Activated naive CD4-positive, alpha-beta T cell (primary cell): ENCODE measurements around the gene RABAC1.
"Not testable (repeated sequence)": the region's sequence is repeated elsewhere in the genome, so short reads cannot be mapped to it uniquely, and the experiment has no call there.

Experiments used
- DNase-seq, 4 experiments: peaks; one replicate each; lab custom pipeline; 2025; lab: John Stamatoyannopoulos, UW

The RABAC1 gene

GRCh38 chr19:41959056-41960053 is at the start of gene RABAC1:
Gene RABAC1, minus strand, starts transcription at chr19:41959321. Its CDS starts 29 bp downstream, at chr19:41959292.
- peak; percentile 61 to 85 (median 65) for DNase-seq

GRCh38 chr19:42006569-42006968 is 47.4 kb upstream of the RABAC1 start:
- no peak for DNase-seq

- DNase-seq, result no peak
These were observed 46.4 kb upstream of the RABAC1 start for GRCh38 chr19:42005504-42005903.

- DNase-seq, result no peak
These were observed 44.6 kb upstream of the RABAC1 start for GRCh38 chr19:42003506-42004294.

GRCh38 chr19:41999878-42000208 is 40.7 kb upstream of the RABAC1 start:
- DNase-seq, result no peak

GRCh38 chr19:41999071-41999877 is 40.2 kb upstream of the RABAC1 start:
- no peak for DNase-seq

- DNase-seq, result peak in 1 of 4 experiments; percentile 22
These were observed 39.3 kb upstream of the RABAC1 start for GRCh38 chr19:41998246-41999020.

GRCh38 chr19:41997851-41998229 is 38.7 kb upstream of the RABAC1 start:
- DNase-seq, result no peak

- peak in 1 of 4 experiments; percentile 31 for DNase-seq
These were observed 38.2 kb upstream of the RABAC1 start for GRCh38 chr19:41997121-41997850.

- DNase-seq, result no peak
These were observed 37.1 kb upstream of the RABAC1 start for GRCh38 chr19:41995959-41996797.

GRCh38 chr19:41994994-41995958 is 36.2 kb upstream of the RABAC1 start:
- DNase-seq, result no peak

GRCh38 chr19:41994521-41994971 is 35.4 kb upstream of the RABAC1 start:
- DNase-seq, result no peak

- peak in 1 of 4 experiments; percentile 62 for DNase-seq
These were observed 34.7 kb upstream of the RABAC1 start, which contains the start of gene ATP1A3 for GRCh38 chr19:41993612-41994483. Gene ATP1A3, minus strand, starts transcription at chr19:41994230. Its CDS starts 154 bp downstream, at chr19:41994076.

GRCh38 chr19:41991925-41992569 is 32.9 kb upstream of the RABAC1 start:
- DNase-seq, result not testable (repeated sequence)

- no peak for DNase-seq
These were observed 31.9 kb upstream of the RABAC1 start for GRCh38 chr19:41991025-41991424.

GRCh38 chr19:41990615-41991014 is 31.5 kb upstream of the RABAC1 start:
- no peak for DNase-seq

- no peak for DNase-seq
These were observed 30.9 kb upstream of the RABAC1 start for GRCh38 chr19:41990028-41990427.
